GM19438 (cell line): ENCODE measurements around the gene SLC25A24.
"Not testable (repeated sequence)": the region's sequence is repeated elsewhere in the genome, so short reads cannot be mapped to it uniquely, and the experiment has no call there.

ENCODE experiments used
- ATAC-seq: cut with Tn5 transposase; IDR thresholded peaks from one replicate; pipeline ENCODE4 v1.9.1; 2021; ENCODE audit warnings: low read depth; ENCODE audit not compliant: unreplicated experiment

Gene SLC25A24

DNA sequence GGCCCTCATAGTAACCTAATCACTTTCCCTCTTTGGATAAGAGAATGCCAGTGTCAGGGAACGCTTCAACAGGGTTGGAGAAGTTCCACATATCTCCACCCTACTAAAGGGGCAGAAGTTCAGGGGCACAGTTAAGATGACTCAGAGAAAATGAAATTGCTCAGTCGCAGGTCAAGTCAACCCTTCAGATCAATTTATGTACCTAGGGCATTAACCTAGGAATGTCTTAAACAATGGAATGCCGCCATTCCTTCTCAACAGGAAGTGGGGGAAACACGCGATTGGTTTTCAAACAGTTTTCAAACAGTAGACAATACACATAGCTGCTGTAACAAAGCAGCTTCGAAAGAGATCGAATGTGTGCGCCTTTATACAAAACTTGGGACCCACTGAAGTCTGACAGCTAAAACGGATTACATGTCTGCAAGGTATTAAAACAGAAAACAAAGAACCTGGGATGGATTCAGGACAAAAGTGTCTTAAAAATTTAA is 897 bp downstream of the SLC25A24 start:
- ATAC-seq, result no peak

DNA sequence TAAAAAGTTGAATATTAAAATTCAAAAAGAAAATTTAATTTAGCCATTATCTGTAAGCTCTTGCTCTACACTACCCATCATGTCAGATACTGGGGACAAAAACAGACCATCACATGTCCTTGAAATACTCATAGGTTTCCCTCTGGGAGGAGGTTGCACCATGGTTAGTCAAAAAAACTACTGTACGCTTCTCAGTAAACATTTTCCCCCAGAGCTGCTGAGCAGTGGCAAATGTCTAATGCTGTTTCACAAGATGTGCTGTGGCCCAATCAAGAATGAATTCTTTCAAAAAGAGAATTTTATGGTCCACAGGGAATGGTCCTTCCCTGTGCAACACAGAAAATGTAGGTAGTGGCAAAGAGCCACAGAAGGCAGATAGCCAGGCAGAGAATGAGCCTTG is 6.1 kb downstream of the SLC25A24 start:
- no peak for ATAC-seq

DNA sequence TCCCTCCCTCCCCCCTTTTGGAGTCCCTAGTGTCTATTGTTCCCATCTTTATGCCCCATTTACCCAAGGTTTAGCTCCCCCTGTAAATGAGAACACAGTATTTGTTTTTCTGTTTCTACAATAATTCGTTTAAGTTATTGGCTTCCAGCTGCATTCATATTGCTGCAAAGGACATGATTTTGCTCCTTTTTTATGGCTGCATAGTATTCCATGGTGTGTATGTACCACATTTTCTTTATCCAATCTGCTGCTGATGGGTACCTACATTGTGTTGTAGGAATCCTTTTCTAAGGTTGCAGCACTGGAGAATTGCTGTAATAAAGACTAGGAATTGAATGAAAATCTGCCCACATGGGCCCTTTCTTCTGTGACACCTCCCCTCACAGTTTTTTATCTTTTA is 6.8 kb downstream of the SLC25A24 start:
- ATAC-seq, result no peak

DNA sequence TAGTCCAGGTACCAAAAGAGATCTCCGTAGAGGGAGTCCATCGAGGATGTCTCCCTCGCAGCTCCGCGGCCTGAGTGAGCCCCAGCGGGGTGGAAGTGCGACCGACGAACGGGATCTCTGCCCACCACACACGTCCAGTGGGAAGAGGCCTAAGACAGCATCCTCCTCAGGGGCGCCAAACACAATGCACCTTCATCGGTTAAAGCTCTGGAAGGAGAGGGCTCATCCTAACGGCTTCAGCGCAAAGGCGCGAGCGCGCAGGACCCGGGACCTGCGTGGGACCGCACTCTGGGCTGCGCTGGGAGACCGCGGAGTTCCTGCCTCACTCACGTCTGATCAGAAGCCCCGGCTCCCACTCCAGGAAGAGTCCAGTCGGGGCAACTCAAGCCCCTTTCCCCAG is 7.6 kb downstream of the SLC25A24 start:
- no peak for ATAC-seq

DNA sequence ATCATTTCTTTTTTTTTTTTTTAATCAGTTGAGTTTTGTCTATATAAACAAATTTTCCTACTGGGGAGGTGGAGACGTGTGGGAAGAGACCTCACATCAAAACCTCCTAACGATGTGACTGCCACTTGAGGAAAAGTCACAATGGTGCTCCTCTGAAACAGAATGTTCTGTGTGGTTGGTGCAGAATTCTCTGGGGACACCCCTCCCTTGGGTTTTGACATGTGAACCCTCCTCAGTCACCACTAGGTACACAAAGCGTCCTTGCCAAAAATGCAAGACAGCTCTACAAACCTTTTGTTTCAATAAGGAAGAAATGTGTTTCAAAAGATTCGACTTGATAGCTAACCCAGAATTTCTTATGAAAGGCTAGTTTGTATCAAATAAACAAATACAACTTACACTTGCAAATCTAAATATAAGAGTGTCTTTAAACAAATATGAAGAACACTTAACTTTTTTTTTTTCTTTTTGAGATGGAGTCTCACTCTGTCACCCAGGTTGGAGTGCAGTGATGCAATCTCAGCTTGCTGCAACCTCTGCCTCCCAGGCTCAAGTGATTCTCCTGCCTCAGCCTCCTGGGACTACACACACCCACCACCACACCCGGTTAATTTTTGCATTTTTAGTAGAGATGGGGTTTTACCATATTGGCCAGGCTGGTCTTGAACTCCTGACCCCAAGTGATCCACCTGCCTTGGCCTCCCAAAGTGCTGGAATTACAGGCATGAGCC is 9.3 kb downstream of the SLC25A24 start:
- ATAC-seq, result no peak

DNA sequence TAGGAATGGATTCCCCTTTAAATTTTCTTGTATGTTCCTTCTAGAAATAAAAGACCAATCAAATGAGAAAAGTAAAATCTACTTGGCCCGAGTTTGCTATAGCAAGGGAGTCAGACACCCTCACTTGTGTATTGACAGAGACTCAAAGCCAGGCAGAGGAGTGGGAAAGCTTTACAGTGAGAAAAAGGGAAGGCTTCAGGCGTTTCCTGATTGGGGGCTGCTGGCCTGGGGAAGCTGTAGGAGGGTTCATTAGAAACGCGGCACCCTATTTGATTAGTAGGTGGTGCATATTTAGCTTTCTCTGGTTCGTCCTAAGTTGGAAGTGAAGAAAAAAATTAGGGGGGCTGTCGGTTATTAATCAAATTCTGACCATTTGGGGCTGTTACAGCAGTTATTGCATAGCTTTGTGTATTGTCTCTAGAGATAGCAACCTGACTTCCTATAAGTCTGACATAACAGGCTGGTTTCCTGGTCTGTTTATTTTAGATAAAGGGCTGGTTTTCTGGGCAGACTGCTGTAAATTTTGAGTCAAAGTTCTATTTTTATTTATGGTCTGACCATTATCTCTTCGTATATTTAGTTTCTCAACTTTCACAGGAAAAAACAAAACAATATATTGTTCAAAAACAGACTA is 10.0 kb downstream of the SLC25A24 start:
- ATAC-seq, result no peak

DNA sequence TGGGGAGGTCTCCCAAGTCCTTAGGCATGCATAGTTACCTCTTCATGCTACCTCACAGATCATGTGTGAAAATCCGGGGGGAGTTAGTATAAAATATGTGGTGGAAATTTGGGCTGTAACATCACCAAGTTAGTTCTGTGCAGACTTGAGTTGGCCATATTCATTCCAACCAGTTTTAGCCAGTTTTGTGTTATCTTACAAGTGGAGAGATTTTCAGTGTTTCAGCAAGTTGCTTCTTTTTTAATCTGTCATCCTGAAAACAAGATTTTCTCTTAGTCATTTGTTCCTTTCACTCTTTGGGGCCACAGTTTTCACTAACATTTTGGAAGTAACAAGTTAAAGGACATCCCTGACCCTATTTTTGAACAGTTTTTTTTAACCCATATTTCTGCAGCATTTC is 11.3 kb downstream of the SLC25A24 start:
- no peak for ATAC-seq

DNA sequence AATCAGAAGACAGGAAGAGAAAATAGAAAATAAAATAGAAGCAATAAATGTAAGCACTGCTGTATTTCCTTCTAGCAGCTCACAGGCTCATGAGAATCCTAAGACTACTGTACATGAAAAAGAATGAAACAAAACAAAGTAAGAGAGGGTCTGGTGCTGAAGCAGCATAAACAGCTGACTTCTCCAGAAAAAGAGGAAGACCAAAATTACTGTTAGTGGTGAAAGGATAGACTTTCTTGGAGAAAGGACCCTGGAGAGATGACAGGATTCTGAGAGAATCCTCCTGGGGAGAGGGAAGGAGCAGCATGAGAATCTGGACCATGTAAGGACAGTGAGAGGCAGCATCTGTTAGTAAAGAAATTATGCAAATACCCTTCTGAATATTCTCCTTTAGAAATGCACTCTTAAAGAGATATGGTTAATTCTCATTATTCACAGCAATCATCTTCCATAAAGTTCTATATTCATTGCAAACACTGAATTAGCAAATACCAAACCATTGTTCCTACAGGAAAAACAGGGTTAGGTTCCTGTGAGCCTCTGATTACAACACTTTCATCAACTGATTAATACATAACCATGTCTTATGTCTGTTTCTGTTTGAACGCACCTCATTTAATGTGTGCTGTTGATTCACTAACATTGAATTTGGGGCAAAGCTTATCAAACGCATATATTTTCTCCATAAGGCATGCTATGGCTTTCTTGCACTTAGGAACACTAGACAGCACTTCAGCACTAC is 17.0 kb downstream of the SLC25A24 start:
- ATAC-seq, result no peak

DNA sequence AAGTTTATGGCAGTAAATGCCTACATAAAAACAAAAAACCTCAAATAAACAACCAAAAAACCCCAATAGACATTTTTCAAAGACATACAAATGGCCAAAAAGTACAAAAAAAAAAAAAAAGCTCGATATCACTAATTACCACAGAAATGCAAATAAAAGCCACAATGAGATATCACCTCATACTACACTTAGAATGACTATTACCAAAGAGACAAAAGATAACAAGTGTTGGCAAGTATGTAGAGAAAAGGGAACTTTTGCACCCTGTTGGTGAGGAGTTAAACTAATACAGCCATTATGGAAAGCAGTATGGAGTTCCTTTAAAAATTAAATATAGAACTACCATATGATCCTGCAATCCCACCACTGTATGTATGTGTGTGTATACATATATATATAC is 21.1 kb downstream of the SLC25A24 start:
- no peak for ATAC-seq

DNA sequence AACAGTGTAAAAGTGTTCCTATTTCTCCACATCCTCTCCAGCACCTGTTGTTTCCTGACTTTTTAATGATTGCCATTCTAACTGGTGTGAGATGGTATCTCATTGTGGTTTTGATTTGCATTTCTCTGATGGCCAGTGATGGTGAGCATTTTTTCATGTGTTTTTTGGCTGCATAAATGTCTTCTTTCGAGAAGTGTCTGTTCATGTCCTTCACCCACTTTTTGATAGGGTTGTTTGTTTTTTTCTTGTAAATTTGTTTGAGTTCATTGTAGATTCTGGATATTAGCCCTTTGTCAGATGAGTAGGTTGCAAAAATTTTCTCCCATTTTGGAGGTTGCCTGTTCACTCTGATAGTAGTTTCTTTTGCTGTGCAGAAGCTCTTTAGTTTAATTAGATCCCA is 37.7 kb downstream of the SLC25A24 start:
- ATAC-seq, result not testable (repeated sequence)

DNA sequence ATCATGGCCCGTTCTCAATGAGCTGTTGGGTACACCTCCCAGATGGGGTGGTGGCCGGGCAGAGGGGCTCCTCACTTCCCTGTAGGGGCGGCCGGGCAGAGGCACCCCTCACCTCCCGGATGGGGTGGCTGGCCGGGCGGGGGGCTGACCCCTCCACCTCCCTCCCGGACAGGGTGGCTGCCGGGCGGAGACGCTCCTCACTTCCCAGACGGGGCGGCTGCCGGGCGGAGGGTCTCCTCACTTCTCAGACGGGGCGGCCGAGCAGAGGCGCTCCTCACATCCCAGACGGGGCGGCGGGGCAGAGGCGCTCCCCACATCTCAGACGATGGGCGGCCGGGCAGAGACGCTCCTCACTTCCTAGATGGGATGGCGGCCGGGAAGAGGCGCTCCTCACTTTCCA is 40.2 kb downstream of the SLC25A24 start:
- ATAC-seq, result not testable (repeated sequence)

DNA sequence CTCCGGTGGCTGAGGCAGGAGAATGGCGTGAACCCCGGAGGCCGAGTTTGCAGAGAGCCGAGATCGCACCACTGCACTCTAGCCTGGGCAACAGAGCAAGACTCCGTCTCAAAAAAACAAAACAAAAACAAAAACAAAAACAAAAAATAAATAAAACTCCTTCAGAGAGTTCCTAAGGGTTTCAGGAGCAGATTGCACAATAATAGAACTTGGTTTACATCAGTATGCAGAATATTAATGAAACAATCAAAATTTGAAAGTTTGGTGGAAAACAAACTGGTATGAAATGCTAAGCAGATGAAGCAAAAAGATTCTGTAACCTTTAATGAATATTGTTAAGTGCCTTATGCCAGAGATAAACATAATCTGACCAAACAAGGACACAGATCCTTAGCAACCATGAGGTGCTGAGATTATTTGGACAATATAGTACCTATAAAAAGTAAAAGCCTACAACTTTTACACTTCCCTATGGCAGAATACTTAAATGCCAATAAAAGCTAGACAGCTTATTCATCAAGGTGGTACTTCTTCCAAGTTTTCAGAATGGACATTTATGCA is 41.2 kb downstream of the SLC25A24 start:
- ATAC-seq, result no peak

DNA sequence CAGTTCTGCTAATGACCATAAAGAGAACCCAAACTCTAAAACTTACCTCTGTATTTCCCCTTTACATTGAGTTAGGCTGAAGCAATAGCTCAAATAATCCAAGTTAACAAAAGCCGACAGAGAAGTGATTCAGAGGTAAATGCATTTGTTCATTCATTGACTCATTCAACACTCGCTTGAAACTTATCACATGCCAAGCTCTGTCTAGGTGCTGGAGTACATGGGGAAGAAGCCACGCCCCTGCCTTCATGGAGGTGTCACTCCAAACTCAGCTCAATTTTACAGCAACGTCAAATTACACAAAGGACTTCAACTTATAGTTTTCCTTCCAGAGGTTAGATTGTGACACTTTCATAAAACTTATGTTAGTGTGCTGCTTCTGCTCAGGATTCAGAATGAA is 45.8 kb downstream of the SLC25A24 start:
- no peak for ATAC-seq

DNA sequence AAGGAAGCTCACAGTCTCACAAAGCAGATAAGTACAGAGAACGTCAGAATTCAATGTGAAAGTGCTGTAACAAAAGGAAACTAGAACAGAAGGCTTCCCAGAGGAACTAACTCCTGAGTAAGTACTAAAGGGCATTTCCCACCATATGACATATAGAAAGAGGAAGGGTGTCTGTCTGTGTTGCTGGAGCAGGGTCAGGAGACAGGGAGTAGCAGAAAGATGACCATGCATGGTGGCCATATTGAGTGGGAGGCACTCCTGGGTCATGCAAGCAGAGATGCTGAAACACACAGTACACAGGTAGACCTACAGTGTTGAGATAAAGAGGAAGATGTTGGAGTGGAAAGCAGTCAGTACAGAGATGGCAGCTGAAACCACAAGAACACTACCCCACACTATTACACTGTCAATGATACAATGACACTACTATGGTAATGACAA is 47.3 kb downstream of the SLC25A24 start:
- ATAC-seq, result no peak

DNA sequence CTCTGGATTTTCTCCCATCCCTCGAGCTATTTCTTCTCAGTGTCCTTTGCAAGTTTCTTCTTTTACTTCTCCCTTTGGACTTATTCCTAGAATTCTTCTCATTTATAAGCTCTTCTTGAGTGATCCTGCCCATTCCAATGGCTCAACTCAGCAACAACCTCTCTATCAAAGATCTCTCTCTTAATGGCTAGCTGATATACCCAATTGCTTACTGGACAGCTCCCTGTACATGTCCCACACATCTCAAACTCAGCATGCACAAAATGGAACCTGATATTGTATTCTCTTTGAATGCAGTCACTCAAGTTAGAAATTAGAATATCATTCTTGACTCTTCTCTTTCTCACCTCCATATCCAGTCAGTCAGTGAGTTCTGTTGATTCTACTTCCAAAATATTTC is 48.6 kb downstream of the SLC25A24 start:
- no peak for ATAC-seq

DNA sequence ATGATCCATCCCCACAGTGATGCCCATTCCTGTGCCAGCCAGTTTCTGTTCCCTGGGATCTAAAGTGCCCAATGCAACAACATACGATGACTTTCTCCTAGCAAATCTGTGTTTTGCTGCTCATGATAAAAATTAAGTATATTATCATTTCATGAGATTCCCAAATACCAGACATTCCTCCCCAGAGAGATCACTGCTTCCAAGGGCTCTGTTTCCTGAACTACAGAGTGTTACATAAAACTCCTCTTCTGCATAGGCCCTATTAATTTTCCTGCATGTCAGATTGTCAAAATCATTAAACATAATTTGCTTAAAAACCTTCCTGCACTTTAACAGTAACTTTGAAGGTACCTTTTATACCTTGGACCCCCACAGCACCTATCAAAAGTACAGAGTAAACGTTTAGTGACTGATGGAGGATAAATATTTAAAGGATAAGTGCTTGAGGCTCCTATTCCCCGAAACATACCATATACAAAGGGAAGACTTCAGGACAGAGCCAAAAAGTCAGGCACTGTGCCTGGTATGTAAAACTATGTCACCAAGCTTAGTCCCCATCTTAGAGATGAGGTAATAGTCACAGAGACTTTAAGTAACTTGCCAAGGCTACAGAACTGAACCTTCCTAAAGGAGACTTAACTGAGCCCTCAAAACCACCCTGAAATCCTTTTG is 50.2 kb downstream of the SLC25A24 start:
- no peak for ATAC-seq

DNA sequence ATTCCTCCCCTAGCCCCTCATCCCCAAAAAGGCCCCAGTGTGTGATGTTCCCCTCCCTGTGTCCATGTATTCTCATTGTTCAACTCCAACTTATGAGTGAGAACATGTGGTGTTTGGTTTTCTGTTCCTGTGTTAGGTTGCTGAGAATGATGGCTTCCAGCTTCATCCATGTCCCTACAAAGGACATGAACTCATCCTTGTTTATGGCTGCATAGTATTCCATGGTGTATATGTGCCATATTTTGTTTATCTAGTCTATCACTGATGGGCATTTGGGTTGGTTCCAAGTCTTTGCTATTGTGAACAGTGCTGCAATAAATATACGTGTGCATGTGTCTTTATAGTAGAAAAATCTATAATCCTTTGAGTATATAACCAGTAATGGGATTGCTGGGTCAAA is 55.6 kb downstream of the SLC25A24 start:
- not testable (repeated sequence) for ATAC-seq

DNA sequence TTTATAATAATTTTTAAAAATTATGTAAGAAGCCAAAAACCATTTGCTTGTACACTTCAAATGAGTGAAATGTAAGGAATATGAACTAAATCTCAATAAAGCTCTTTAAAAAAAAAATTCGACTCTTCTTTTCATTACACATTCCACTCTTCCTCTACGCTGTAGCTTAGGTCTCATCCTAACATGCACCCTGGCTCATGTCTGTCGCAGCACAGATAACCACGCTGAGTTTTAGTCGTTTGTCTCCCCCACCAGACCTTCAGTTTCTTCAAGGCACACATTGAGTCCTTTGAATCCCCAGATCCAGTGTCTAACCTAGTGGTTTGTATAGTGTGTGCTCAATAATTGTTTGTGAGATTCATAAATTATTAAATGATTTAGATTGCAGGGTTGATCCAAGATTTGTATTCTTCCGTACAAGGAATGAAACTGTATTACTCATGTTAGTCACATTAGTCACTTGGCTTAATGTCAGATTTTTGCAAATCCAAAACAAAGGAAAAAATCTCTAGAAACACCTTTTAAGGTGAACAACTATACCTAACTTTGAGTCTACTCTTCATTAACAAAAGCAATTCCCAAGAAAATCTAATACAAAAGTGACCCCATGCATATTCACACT is 57.3 kb downstream of the SLC25A24 start:
- no peak for ATAC-seq

DNA sequence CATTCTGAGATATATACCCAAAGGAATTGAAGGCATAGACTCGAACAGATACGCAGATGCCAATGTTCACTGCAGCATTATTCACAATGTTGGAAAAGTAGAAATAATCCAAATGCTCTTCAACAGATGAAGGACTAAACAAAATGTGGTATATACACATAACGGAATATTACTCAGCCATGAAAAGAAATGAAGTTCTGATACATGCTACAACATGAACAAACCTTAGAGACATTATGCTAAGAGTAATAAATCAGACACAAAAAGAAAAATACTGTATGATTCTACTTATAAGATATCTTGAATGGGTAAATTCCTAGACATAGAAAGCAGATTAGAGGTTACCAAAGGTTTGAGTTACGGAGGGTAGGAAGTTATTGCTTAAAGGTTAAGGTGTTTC is 57.9 kb downstream of the SLC25A24 start:
- no peak for ATAC-seq

DNA sequence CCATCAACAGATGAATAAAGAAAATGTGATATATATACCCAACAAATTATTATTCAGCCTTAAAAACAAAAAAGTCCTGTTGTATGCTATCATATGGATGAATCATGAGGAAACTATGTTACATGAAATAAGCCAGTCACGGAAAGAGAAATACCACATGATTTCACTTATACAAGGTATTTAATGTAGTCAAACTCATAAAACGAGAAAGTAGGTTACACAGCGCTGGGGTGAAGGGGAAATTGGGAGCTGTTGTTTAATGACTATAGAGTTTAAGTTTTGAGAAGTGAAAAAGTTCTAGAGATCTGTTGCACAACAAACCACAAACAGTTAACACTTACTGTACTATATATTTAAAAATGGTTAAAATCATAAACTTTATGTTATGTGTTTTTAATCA is 58.5 kb downstream of the SLC25A24 start:
- ATAC-seq, result no peak
